NB4 (cell line): Measurements from ENCODE around the gene SFTPB.

Source experiments
- CTCF ChIP-seq: IDR thresholded peaks from one replicate; pipeline ENCODE4 v1.5.1; 2012; ENCODE audit warnings: low read depth, low read length
- POLR2A ChIP-seq: IDR thresholded peaks from 2 replicates; pipeline ENCODE4 v1.6.1; 2011; ENCODE audit warnings: mild to moderate bottlenecking; ENCODE audit not compliant: insufficient read length; ENCODE audit errors: extremely low read depth

GRCh38 chr2:85655961-85656417 is 12.0 kb downstream of the SFTPB start:
- TF ChIP-seq POLR2A: no peak
- TF ChIP-seq CTCF: no peak
